ENCODE results near the gene KIZ.
A peak's percentile ranks its signal among the peaks of the same experiment; 100 is the strongest.

KIZ gene

GRCh38 chr20:21101453-21101931, 24.4 kb upstream of the KIZ start:
- H3K27ac ChIP-seq (ENCODE audit: insufficient read depth in 1 of 2, low read depth in 1 of 2, low read length in 2 of 2, poor library complexity in 1 of 2, severe bottlenecking in 2 of 2), result no peak overlapping the region
- H3K27me3 ChIP-seq (replicated peaks in 2 of 5; ENCODE audit: control insufficient read depth in 4 of 5, insufficient read depth in 5 of 5, low read length in 4 of 5), result peaks cover 19 to 100% (median 67%) of the 10 kb centered on the region in 5 experiments
- H3K4me3 ChIP-seq (ENCODE audit: control insufficient read depth in 1 of 7, extremely low read depth in 1 of 7, insufficient read depth in 4 of 7, low read depth in 2 of 7, low read length in 6 of 7), result peak overlapping the region in 2 of 7 experiments; percentile 9 to 54
- ChIA-PET POLR2A (interaction anchor here (0.6 kb wide), 1 partner anchor 26 kb away, joined by 4 read pairs; no protein-coding TSS in a partner anchor), CTCF (interaction anchor here (1.3 kb wide), 1 partner anchor 411 kb away, joined by 3 read pairs; no protein-coding TSS in a partner anchor)
- DNase-seq, result no peak
- peaks cover 3 to 44% (median 36%) of the 10 kb centered on the region in 4 experiments for H3K4me1 ChIP-seq (ENCODE audit: control extremely low read depth in 1 of 4, control insufficient read depth in 4 of 4, insufficient read depth in 4 of 4, low read length in 3 of 4)
- WGBS (ENCODE audit: insufficient coverage), result 2% methylated on average over 28 of the region's 35 CpGs
- no peaks in the 10 kb centered on the region for H3K36me3 ChIP-seq (ENCODE audit: control insufficient read depth in 4 of 4, insufficient read depth in 4 of 4, low read length in 3 of 4)
- H3K9me3 ChIP-seq (ENCODE audit: control extremely low read depth in 1 of 5, control insufficient read depth in 4 of 5, insufficient read depth in 2 of 5, low read depth in 1 of 5, low read length in 4 of 5), result no peaks in the 10 kb centered on the region

DNA sequence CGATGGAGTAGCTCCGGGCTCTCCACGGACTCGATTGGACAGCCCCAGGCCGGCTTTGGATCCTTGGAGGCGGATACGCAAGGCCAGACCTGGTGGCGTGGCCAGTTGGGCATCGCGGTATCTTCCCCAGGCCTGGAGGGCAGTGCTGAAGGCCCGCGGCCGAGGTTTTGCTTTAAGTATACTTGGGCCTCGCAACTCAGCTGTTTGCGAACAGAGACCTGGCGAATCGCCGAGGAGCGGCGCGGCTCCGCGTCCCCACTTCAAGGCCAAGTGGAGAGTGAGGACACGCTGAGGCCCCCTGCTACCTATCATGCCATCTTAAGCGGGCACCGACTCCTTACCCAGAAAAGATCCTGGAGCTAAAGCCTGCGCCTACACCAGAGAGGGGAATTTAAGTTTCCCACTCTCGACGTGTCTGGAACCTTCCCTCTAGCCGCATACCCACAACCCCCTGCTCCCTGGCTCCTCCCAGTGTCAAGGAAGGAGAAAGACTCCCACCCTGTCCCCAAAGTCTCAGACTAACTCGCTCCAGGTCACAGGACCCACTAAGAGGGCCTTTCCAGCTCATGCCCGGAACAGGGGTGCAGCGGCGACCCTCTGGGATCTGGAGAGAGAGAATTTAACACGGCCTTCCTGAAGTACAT, 23.8 kb upstream of the KIZ start:
- H3K4me3 ChIP-seq (ENCODE audit: control insufficient read depth in 1 of 7, extremely low read depth in 1 of 7, insufficient read depth in 4 of 7, low read depth in 2 of 7, low read length in 6 of 7), result peak overlapping the region in 6 of 7 experiments; percentile 2 to 45 (median 16)
- H3K9me3 ChIP-seq (ENCODE audit: control extremely low read depth in 1 of 5, control insufficient read depth in 4 of 5, insufficient read depth in 2 of 5, low read depth in 1 of 5, low read length in 4 of 5), result peaks cover 0 to under 1% (median 0%) of the 10 kb centered on the region in 5 experiments
- no peaks in the 10 kb centered on the region for H3K36me3 ChIP-seq (ENCODE audit: control insufficient read depth in 4 of 4, insufficient read depth in 4 of 4, low read length in 3 of 4)
- peaks cover 3 to 44% (median 36%) of the 10 kb centered on the region in 4 experiments for H3K4me1 ChIP-seq (ENCODE audit: control extremely low read depth in 1 of 4, control insufficient read depth in 4 of 4, insufficient read depth in 4 of 4, low read length in 3 of 4)
- 6% methylated on average over 31 of the region's 35 CpGs for WGBS (ENCODE audit: insufficient coverage)
- POLR2A ChIA-PET, result interaction anchor here (0.6 kb wide), 1 partner anchor 27 kb away, joined by 4 read pairs; no protein-coding TSS in a partner anchor
- peak in 1 of 3 donors; percentile 26 for DNase-seq
- CTCF ChIA-PET, result interaction anchor here (0.7 to 1.3 kb wide), 2 partner anchors 20 to 410 kb away, joined by 3 read pairs; no protein-coding TSS in a partner anchor
- H3K27me3 ChIP-seq (replicated peaks in 2 of 5; ENCODE audit: control insufficient read depth in 4 of 5, insufficient read depth in 5 of 5, low read length in 4 of 5), result peaks cover 25 to 100% (median 64%) of the 10 kb centered on the region in 5 experiments
- no peak overlapping the region for H3K27ac ChIP-seq (ENCODE audit: insufficient read depth in 1 of 2, low read depth in 1 of 2, low read length in 2 of 2, poor library complexity in 1 of 2, severe bottlenecking in 2 of 2)

DNA sequence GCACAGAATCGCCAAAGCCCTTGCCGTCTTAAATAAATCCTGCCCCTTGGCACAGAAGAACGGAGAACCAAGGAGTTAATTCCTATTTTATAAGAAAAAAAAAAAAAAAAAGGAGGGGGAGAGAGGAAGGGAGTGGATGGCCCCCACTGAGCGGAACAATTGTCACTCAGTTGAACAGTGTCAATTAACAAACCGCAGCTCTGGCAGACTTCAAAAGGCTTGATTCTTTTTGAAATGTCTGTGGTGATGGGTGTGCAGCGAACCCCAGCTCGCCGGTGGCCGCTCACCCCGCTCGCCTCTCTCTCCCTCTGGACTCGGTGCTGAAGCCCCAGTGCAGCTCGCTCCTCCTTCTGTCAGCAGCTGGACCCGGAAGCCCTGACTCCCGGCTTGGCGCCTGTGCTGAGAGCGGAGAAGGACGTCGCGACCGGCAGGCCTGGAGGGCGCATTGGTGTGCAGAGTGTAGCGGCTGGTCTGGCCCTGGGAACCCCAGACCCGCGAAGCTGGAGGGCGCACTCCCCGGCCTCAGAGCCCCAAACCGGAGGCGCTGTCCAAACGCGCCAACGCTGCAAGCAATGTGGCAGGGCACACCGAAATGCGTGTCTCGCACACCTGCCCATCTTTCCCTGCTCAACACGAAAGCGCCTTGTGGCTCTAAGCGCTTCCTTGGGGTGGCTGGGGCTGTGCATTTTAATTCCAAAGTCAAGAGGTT, 23.1 kb upstream of the KIZ start:
- H3K36me3 ChIP-seq (ENCODE audit: control insufficient read depth in 4 of 4, insufficient read depth in 4 of 4, low read length in 3 of 4), result no peaks in the 10 kb centered on the region
- peaks cover 3 to 44% (median 36%) of the 10 kb centered on the region in 4 experiments for H3K4me1 ChIP-seq (ENCODE audit: control extremely low read depth in 1 of 4, control insufficient read depth in 4 of 4, insufficient read depth in 4 of 4, low read length in 3 of 4)
- peaks cover 0 to 4% (median 0%) of the 10 kb centered on the region in 5 experiments for H3K9me3 ChIP-seq (ENCODE audit: control extremely low read depth in 1 of 5, control insufficient read depth in 4 of 5, insufficient read depth in 2 of 5, low read depth in 1 of 5, low read length in 4 of 5)
- H3K27ac ChIP-seq (ENCODE audit: insufficient read depth in 1 of 2, low read depth in 1 of 2, low read length in 2 of 2, poor library complexity in 1 of 2, severe bottlenecking in 2 of 2), result no peak overlapping the region
- peak overlapping the region in 4 of 7 experiments; percentile 2 to 45 (median 24) for H3K4me3 ChIP-seq (ENCODE audit: control insufficient read depth in 1 of 7, extremely low read depth in 1 of 7, insufficient read depth in 4 of 7, low read depth in 2 of 7, low read length in 6 of 7)
- DNase-seq, result peak in 2 of 3 donors; percentile 36 to 55
- POLR2A ChIA-PET, result no interaction called here
- H3K27me3 ChIP-seq (replicated peaks in 2 of 5; ENCODE audit: control insufficient read depth in 4 of 5, insufficient read depth in 5 of 5, low read length in 4 of 5), result peaks cover 25 to 100% (median 64%) of the 10 kb centered on the region in 5 experiments
- WGBS (ENCODE audit: insufficient coverage), result 5% methylated on average over 28 of the region's 38 CpGs
- CTCF ChIA-PET, result interaction anchor here (0.6 to 1.3 kb wide), 3 partner anchors 21 to 410 kb away, joined by 3 to 4 read pairs (median 3); no protein-coding TSS in a partner anchor

DNA sequence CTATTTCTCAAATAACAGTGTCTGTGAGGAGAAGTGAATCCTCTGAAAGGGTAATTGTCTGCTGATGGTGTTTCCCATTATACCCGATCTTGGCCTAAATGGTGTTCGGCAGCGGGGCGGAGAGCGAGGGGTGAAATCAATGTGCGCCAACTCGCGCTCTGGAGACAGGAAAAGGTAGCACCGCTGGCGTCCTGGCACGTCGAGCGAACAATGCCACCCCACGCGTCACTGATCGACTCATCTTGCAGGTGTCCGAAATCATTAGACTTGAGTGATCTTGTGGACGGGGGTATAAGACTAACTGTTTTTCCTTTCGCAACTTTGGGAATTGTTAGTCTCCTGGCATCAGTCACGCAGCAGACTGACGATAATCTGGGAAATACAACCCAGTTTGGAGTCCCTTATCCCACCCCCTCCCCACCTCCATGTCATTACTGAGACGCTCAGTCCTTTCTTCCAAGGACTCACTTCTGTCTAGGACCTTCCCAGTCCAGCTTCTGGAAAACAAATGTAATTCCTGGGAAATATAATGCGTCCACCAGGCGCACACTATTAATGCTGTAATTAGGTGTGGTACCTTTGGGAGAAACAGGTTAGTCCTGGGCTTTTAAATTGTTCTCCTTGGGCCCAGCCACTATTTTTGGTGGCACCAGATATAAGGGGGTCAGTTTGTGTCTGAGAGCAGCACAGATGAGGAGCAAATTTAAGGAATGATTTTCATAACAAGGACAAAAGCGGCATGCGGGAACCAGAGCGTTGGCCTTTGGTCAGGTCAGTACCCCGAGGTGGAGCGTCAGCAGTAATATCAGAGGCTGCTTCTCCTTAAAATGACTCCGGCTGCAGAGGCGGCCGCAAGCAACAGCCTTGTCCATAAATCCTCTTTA, 22.1 kb upstream of the KIZ start:
- H3K9me3 ChIP-seq (ENCODE audit: control extremely low read depth in 1 of 5, control insufficient read depth in 4 of 5, insufficient read depth in 2 of 5, low read depth in 1 of 5, low read length in 4 of 5), result peaks cover 0 to 7% (median 0%) of the 10 kb centered on the region in 5 experiments
- POLR2A ChIA-PET, result no interaction called here
- WGBS (ENCODE audit: insufficient coverage), result 11% methylated on average over 32 of the region's 32 CpGs
- CTCF ChIA-PET, result no interaction called here
- no peak overlapping the region for H3K27ac ChIP-seq (ENCODE audit: insufficient read depth in 1 of 2, low read depth in 1 of 2, low read length in 2 of 2, poor library complexity in 1 of 2, severe bottlenecking in 2 of 2)
- no peak overlapping the region for H3K4me3 ChIP-seq (ENCODE audit: control insufficient read depth in 1 of 7, extremely low read depth in 1 of 7, insufficient read depth in 4 of 7, low read depth in 2 of 7, low read length in 6 of 7)
- peaks cover 3 to 44% (median 36%) of the 10 kb centered on the region in 4 experiments for H3K4me1 ChIP-seq (ENCODE audit: control extremely low read depth in 1 of 4, control insufficient read depth in 4 of 4, insufficient read depth in 4 of 4, low read length in 3 of 4)
- peaks cover 26 to 100% (median 64%) of the 10 kb centered on the region in 5 experiments for H3K27me3 ChIP-seq (replicated peaks in 2 of 5; ENCODE audit: control insufficient read depth in 4 of 5, insufficient read depth in 5 of 5, low read length in 4 of 5)
- no peaks in the 10 kb centered on the region for H3K36me3 ChIP-seq (ENCODE audit: control insufficient read depth in 4 of 4, insufficient read depth in 4 of 4, low read length in 3 of 4)
- no peak for DNase-seq

DNA sequence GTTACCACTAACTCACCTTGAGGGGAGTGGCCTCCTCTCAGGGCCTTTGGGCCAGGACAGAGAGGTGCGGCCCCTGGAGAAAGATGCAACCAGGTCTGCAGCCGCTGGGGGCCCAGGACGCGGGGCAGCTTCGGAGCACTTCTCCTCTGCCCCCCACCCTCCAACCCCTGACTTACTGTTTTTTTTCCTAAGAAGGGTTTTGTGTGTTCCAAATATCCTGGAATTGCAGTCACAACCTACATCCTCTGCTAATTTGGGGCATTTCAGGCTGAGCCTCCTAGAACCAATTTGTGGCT, 21.5 kb upstream of the KIZ start:
- peaks cover 26 to 100% (median 63%) of the 10 kb centered on the region in 5 experiments for H3K27me3 ChIP-seq (replicated peaks in 2 of 5; ENCODE audit: control insufficient read depth in 4 of 5, insufficient read depth in 5 of 5, low read length in 4 of 5)
- H3K27ac ChIP-seq (ENCODE audit: insufficient read depth in 1 of 2, low read depth in 1 of 2, low read length in 2 of 2, poor library complexity in 1 of 2, severe bottlenecking in 2 of 2), result no peak overlapping the region
- DNase-seq, result no peak
- ChIA-PET CTCF (no interaction called here), POLR2A (no interaction called here)
- peaks cover 3 to 44% (median 36%) of the 10 kb centered on the region in 4 experiments for H3K4me1 ChIP-seq (ENCODE audit: control extremely low read depth in 1 of 4, control insufficient read depth in 4 of 4, insufficient read depth in 4 of 4, low read length in 3 of 4)
- H3K9me3 ChIP-seq (ENCODE audit: control extremely low read depth in 1 of 5, control insufficient read depth in 4 of 5, insufficient read depth in 2 of 5, low read depth in 1 of 5, low read length in 4 of 5), result peaks cover 0 to 7% (median 0%) of the 10 kb centered on the region in 5 experiments
- 0% methylated on average over 1 of the region's 5 CpGs for WGBS (ENCODE audit: insufficient coverage)
- no peaks in the 10 kb centered on the region for H3K36me3 ChIP-seq (ENCODE audit: control insufficient read depth in 4 of 4, insufficient read depth in 4 of 4, low read length in 3 of 4)
- H3K4me3 ChIP-seq (ENCODE audit: control insufficient read depth in 1 of 7, extremely low read depth in 1 of 7, insufficient read depth in 4 of 7, low read depth in 2 of 7, low read length in 6 of 7), result no peak overlapping the region

DNA sequence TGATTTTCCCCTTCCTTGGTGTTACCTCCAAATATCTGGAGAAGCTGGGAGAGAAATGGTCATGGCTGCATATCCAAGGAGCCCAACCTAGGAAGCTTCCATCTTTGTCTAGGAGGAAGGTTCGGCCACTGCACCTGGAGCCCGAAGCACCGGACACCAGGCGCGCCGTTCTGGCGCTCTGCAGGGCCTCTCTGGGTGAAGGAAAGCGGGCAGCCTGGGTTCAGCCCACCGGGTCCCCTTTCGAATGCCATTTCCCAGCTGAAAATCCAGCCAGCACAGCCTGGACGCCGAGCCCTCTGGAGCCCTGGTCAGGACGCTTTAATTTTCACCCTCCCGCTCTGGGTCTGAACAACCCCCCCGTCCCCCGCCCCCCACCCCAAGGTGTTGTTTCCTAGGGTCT, 21.0 kb upstream of the KIZ start:
- no peaks in the 10 kb centered on the region for H3K36me3 ChIP-seq (ENCODE audit: control insufficient read depth in 4 of 4, insufficient read depth in 4 of 4, low read length in 3 of 4)
- H3K4me3 ChIP-seq (ENCODE audit: control insufficient read depth in 1 of 7, extremely low read depth in 1 of 7, insufficient read depth in 4 of 7, low read depth in 2 of 7, low read length in 6 of 7), result no peak overlapping the region
- peaks cover 0 to 7% (median 0%) of the 10 kb centered on the region in 5 experiments for H3K9me3 ChIP-seq (ENCODE audit: control extremely low read depth in 1 of 5, control insufficient read depth in 4 of 5, insufficient read depth in 2 of 5, low read depth in 1 of 5, low read length in 4 of 5)
- 11% methylated on average over 11 of the region's 16 CpGs for WGBS (ENCODE audit: insufficient coverage)
- H3K27ac ChIP-seq (ENCODE audit: insufficient read depth in 1 of 2, low read depth in 1 of 2, low read length in 2 of 2, poor library complexity in 1 of 2, severe bottlenecking in 2 of 2), result no peak overlapping the region
- H3K27me3 ChIP-seq (replicated peaks in 2 of 5; ENCODE audit: control insufficient read depth in 4 of 5, insufficient read depth in 5 of 5, low read length in 4 of 5), result peaks cover 28 to 100% (median 58%) of the 10 kb centered on the region in 5 experiments
- H3K4me1 ChIP-seq (ENCODE audit: control extremely low read depth in 1 of 4, control insufficient read depth in 4 of 4, insufficient read depth in 4 of 4, low read length in 3 of 4), result peaks cover 3 to 39% (median 33%) of the 10 kb centered on the region in 4 experiments
- CTCF ChIA-PET, result no interaction called here
- no peak for DNase-seq
- POLR2A ChIA-PET, result no interaction called here

Measured in common myeloid progenitor, CD34-positive (primary cell).